Measurements from ENCODE around the gene SHISA5.

- TF ChIP-seq, protein P1, sequence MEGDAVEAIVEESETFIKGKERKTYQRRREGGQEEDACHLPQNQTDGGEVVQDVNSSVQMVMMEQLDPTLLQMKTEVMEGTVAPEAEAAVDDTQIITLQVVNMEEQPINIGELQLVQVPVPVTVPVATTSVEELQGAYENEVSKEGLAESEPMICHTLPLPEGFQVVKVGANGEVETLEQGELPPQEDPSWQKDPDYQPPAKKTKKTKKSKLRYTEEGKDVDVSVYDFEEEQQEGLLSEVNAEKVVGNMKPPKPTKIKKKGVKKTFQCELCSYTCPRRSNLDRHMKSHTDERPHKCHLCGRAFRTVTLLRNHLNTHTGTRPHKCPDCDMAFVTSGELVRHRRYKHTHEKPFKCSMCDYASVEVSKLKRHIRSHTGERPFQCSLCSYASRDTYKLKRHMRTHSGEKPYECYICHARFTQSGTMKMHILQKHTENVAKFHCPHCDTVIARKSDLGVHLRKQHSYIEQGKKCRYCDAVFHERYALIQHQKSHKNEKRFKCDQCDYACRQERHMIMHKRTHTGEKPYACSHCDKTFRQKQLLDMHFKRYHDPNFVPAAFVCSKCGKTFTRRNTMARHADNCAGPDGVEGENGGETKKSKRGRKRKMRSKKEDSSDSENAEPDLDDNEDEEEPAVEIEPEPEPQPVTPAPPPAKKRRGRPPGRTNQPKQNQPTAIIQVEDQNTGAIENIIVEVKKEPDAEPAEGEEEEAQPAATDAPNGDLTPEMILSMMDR (IDR thresholded peaks at IDR 0.05) = no peak
- no peak for TF ChIP-seq POLR2A (IDR thresholded peaks at IDR 0.05)
Observed at GRCh38 chr3:48464713-48465221, 39.2 kb downstream of the SHISA5 start.

All from tibial nerve (tissue), 3 donors.